Natural killer cell (primary cell): ENCODE data around the gene ALOXE3. TPM values are rescaled to one million over a fixed set of nuclear protein-coding genes. Genes with fewer than 3 reads are reported as not detected.
A peak's percentile ranks its signal among the peaks of the same experiment; 100 is the strongest.

Source experiments
- ATAC-seq, 3 donors: fragments of 150-1000 bp in 2 of 3; fragments of 200-7000 bp in 1 of 3; cut with Tn5 transposase; 1 replicate in 1 of 3; 2 replicates in 2 of 3; pipeline ENCODE4 v1.10.0; 2021; ENCODE audit warnings: mild to moderate bottlenecking in 2 of 3, moderate library complexity in 2 of 3
- DNase-seq, 2 donors: peaks; one replicate each; pipeline versions ENCODE4 v3.0.0 to v3.0.0-alpha.2; 2013 to 2021; ENCODE audit warnings: mixed read lengths in 1 of 2
- H3K27ac ChIP-seq: one replicate; pipeline ENCODE4 v1.5.1; 2013; ENCODE audit warnings: mild to moderate bottlenecking, low read length
- H3K27me3 ChIP-seq: one replicate; pipeline ENCODE4 v1.6.1; 2013; ENCODE audit warnings: low read length; ENCODE audit not compliant: control insufficient read depth, insufficient read depth
- H3K36me3 ChIP-seq: one replicate; pipeline ENCODE4 v1.6.1; 2013; ENCODE audit warnings: low read length; ENCODE audit not compliant: control insufficient read depth, insufficient read depth
- H3K4me1 ChIP-seq: one replicate; pipeline ENCODE4 v1.6.1; 2013; ENCODE audit warnings: low read length; ENCODE audit not compliant: control insufficient read depth, insufficient read depth
- H3K4me3 ChIP-seq: one replicate; pipeline ENCODE4 v1.5.1; 2013; ENCODE audit warnings: low read length
- H3K9me3 ChIP-seq: one replicate; pipeline ENCODE4 v1.6.1; 2013; ENCODE audit warnings: low read length; ENCODE audit not compliant: control insufficient read depth, insufficient read depth
- H3K27ac Mint-ChIP-seq, 2 donors: one replicate each; pipeline ENCODE4 v1.8.0; 2022; ENCODE audit warnings: mild to moderate bottlenecking in 2 of 2, mixed read lengths in 2 of 2, moderate library complexity in 1 of 2
- H3K27me3 Mint-ChIP-seq, 2 donors: one replicate each; pipeline ENCODE4 v1.8.0; 2022; ENCODE audit warnings: low read depth in 2 of 2, mixed read lengths in 2 of 2
- H3K36me3 Mint-ChIP-seq: one replicate; pipeline ENCODE4 v1.8.0; 2022; ENCODE audit warnings: mixed read lengths
- H3K4me1 Mint-ChIP-seq, 2 donors: one replicate each; pipeline ENCODE4 v1.8.0; 2022; ENCODE audit warnings: mixed read lengths in 2 of 2
- H3K4me3 Mint-ChIP-seq: one replicate; pipeline ENCODE4 v1.8.0; 2022; ENCODE audit warnings: mild to moderate bottlenecking, moderate library complexity, mixed read lengths
- H3K9me3 Mint-ChIP-seq, 2 donors: one replicate each; pipeline ENCODE4 v1.8.0; 2022; ENCODE audit warnings: mixed read lengths in 2 of 2
- WGBS: methylation state at CpG from one replicate; pipeline ENCODE4 v1.1.7; 2013; ENCODE audit warnings: missing lambda C conversion rate; ENCODE audit not compliant: insufficient coverage; 5-methylcytosine and 5-hydroxymethylcytosine counted together
- intact Hi-C: fragments of 100-400 bp; cut with micrococcal nuclease; formaldehyde crosslinking; loops from one replicate; pipeline ENCODE4 v1.14.2; 2022
- total RNA-seq, 4 donors: library from RNA; stranded (reverse); fragments of 120-200 nt in 1 of 4; gene quantifications; one replicate each; pipeline versions ENCODE4 v1.2.3 to v1.2.4, GENCODE V29; 2013 to 2022
- TF ChIP-seq, protein P1 (sequence below): fragments of 200-600 bp; IDR thresholded peaks from one replicate; pipeline ENCODE4 v1.8.0; 2022; ENCODE audit warnings: antibody characterized with exemption

Gene ALOXE3
- not detected for total RNA-seq
- not detected for total RNA-seq (2013)

DNA sequence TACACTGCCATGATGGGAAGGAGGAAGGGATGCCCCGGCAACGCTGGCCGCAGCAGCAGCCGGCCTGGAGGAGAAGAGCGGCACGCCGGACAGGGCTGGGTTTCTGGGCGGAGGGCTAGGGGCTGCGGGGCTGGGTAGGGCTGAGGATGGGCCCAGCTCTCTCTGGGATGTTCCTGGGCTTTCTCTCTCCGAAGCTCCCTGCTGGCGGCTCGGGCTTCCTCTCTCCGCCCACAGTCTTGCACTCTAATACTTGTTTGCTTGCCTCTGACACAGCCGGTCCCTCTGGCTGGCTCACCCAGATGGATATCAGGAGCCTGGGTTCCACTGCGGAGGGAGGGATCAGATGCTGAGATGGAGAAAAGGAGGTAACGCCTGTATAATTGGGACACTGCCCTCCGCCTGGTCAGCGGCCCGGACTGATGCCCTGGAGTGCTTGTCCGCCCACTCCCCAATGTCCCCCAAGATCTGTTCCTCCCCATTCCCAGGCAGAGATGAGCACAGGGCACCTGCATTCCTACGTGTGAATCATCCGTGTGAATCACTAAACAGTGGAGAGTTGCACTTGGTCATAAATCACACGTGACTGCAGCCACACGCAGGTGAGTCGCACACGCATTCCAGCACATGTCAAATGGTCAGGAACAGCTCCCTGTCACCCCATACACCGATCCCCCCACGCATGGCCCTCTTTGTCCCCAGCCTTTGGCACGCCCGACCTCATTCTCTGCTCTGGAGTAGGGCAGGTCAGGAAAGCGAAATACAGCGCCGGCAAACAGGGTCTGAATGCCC lies at the start of gene ALOXE3:
Gene ALOXE3, minus strand, starts transcription at position 535 of the 789 bp plus-strand sequence. Its CDS starts 524 bp downstream, at position 11.
- Histone ChIP-seq H3K36me3 (no peaks in the 10 kb centered on the region), H3K9me3 (no peaks in the 10 kb centered on the region), H3K27ac (peak within 1 kb of the TSS; percentile 76), H3K4me1 (peaks cover 49% of the 10 kb centered on the region), H3K4me3 (peak within 1 kb of the TSS; percentile 91), H3K27me3 (peaks cover 40% of the 10 kb centered on the region)
- intact Hi-C loops, result loop anchor here (5.0 kb wide), 1 partner anchor 36 kb away; no protein-coding TSS in a partner anchor
- peak within 1 kb of the TSS; percentile 98 to 100 for H3K27ac Mint-ChIP-seq
- peaks cover 46 to 52% of the 10 kb centered on the region in 2 donors for H3K27me3 Mint-ChIP-seq
- 1% methylated on average over 33 of the region's 33 CpGs for WGBS
- peaks cover 47 to 48% of the 10 kb centered on the region in 2 donors for H3K4me1 Mint-ChIP-seq
- DNase-seq (peak in 1 of 2 donors; percentile 45), ATAC-seq (peak in 1 of 3 donors; percentile 2)
- H3K36me3 Mint-ChIP-seq, result peaks cover 12% of the 10 kb centered on the region
- TF ChIP-seq, protein P1, sequence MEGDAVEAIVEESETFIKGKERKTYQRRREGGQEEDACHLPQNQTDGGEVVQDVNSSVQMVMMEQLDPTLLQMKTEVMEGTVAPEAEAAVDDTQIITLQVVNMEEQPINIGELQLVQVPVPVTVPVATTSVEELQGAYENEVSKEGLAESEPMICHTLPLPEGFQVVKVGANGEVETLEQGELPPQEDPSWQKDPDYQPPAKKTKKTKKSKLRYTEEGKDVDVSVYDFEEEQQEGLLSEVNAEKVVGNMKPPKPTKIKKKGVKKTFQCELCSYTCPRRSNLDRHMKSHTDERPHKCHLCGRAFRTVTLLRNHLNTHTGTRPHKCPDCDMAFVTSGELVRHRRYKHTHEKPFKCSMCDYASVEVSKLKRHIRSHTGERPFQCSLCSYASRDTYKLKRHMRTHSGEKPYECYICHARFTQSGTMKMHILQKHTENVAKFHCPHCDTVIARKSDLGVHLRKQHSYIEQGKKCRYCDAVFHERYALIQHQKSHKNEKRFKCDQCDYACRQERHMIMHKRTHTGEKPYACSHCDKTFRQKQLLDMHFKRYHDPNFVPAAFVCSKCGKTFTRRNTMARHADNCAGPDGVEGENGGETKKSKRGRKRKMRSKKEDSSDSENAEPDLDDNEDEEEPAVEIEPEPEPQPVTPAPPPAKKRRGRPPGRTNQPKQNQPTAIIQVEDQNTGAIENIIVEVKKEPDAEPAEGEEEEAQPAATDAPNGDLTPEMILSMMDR, result no peak
- H3K4me3 Mint-ChIP-seq, result peak within 1 kb of the TSS; percentile 93
- H3K9me3 Mint-ChIP-seq, result no peaks in the 10 kb centered on the region

DNA sequence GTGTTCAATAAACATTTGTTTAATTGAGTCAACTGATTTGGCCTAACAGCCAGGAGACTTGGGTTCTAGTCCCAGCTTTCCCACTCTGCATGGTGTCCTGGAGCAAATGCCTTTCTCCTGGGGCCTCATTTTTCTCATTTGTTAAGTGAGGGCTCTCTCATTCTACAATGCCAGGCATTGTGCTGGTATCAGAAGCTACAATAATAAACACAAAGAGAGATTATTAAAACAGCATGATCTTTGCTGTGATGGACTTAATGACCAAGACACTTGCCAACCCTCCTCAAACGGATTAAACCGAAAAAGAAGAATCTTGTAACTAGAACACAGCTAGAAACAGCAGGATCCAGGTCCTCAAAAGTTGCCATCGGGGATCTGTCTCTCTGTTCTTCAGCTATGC lies 49.2 kb upstream of the ALOXE3 start:
- Histone ChIP-seq H3K4me1 (peaks cover 34% of the 10 kb centered on the region), H3K36me3 (no peaks in the 10 kb centered on the region), H3K27me3 (no peaks in the 10 kb centered on the region), H3K27ac (no peak overlapping the region), H3K4me3 (no peak overlapping the region), H3K9me3 (no peaks in the 10 kb centered on the region)
- WGBS, result 92% methylated on average over 3 of the region's 3 CpGs
- DNase-seq (no peak), ATAC-seq (no peak)
- intact Hi-C loops, result no loop called here
- no peak overlapping the region for H3K27ac Mint-ChIP-seq
- no peaks in the 10 kb centered on the region for H3K9me3 Mint-ChIP-seq
- H3K36me3 Mint-ChIP-seq, result no peaks in the 10 kb centered on the region
- peaks cover 21 to 28% of the 10 kb centered on the region in 2 donors for H3K4me1 Mint-ChIP-seq
- no peaks in the 10 kb centered on the region for H3K27me3 Mint-ChIP-seq
- no peak overlapping the region for H3K4me3 Mint-ChIP-seq
- TF ChIP-seq, protein P1, result no peak

GRCh38 chr17:8166731-8167130 lies 48.4 kb upstream of the ALOXE3 start:
- Histone ChIP-seq H3K9me3 (no peaks in the 10 kb centered on the region), H3K4me1 (peaks cover 36% of the 10 kb centered on the region), H3K27ac (no peak overlapping the region), H3K4me3 (no peak overlapping the region), H3K27me3 (no peaks in the 10 kb centered on the region), H3K36me3 (peaks cover under 1% of the 10 kb centered on the region)
- no peak for DNase-seq
- intact Hi-C loops, result no loop called here
- WGBS, result 93% methylated on average over 4 of the region's 6 CpGs
- no peak overlapping the region for H3K27ac Mint-ChIP-seq
- H3K36me3 Mint-ChIP-seq, result no peaks in the 10 kb centered on the region
- no peaks in the 10 kb centered on the region for H3K9me3 Mint-ChIP-seq
- H3K4me1 Mint-ChIP-seq, result peaks cover 17 to 29% of the 10 kb centered on the region in 2 donors
- no peak overlapping the region for H3K4me3 Mint-ChIP-seq
- H3K27me3 Mint-ChIP-seq, result no peaks in the 10 kb centered on the region
- TF ChIP-seq, protein P1, result no peak
- ATAC-seq, result no peak
